GM20000 (cell line): ENCODE results near the gene ANKMY1.
"Not testable (repeated sequence)": the region's sequence is repeated elsewhere in the genome, so short reads cannot be mapped to it uniquely, and the experiment has no call there.

Experiments used
- DNase-seq: peaks from one replicate; pipeline ENCODE4 v3.0.0; 2012; ENCODE audit warnings: low spot score
- TF ChIP-seq, protein P1 (sequence below): IDR thresholded peaks from 2 replicates; pipeline ENCODE4 v1.5.1; 2012; ENCODE audit warnings: mild to moderate bottlenecking, control low read depth; ENCODE audit errors: extremely low read depth, missing control alignments

ANKMY1 gene

DNA sequence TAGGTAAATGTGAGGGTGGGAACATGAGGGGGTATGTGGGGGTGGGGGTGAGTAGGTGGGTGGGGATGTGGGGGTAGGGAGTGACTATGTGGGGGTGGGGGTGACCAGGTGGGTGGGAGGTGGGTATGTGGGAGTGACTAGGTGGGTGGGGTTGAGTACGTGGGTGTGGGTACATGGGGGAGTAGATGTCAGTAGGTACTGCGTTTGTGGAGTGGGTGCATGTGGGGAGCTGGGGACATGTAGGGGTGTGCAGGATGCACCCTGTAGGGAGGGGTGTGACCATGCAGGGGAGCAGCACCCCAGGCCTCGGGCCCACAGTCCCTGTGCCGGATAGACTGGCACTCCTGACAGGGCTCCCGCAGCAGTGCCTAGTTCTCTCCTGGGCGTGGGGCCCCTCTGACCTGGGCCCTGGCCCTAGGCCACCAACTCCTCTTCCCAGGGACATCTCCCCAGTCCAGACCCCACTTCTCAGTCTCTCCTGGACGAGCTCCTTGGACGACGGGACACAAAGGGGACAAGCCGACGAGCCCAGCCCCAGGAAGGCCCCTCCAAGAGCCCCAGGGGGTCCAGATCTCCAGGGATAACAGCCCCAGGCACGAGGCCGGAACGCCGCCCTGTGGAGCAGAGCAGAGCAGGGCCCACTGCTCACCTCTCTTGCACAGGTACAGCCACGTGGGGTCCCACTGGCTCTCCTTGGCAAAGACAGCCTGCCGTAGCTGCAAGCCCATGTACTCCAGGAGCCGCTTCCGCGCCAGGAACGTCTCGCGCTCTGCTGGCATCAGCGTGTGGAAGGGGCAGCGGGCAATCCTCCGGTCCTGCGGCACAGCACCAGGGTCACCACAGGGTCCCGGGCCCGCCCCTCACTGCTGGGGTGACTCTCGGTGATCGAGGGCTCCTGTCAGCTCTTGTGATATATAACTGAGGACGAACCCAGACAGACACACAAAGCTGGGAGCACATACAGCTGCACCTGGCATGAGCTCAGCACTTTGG, 58.2 kb downstream of the ANKMY1 start:
- TF ChIP-seq, protein P1, sequence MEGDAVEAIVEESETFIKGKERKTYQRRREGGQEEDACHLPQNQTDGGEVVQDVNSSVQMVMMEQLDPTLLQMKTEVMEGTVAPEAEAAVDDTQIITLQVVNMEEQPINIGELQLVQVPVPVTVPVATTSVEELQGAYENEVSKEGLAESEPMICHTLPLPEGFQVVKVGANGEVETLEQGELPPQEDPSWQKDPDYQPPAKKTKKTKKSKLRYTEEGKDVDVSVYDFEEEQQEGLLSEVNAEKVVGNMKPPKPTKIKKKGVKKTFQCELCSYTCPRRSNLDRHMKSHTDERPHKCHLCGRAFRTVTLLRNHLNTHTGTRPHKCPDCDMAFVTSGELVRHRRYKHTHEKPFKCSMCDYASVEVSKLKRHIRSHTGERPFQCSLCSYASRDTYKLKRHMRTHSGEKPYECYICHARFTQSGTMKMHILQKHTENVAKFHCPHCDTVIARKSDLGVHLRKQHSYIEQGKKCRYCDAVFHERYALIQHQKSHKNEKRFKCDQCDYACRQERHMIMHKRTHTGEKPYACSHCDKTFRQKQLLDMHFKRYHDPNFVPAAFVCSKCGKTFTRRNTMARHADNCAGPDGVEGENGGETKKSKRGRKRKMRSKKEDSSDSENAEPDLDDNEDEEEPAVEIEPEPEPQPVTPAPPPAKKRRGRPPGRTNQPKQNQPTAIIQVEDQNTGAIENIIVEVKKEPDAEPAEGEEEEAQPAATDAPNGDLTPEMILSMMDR: no peak
- no peak for DNase-seq

DNA sequence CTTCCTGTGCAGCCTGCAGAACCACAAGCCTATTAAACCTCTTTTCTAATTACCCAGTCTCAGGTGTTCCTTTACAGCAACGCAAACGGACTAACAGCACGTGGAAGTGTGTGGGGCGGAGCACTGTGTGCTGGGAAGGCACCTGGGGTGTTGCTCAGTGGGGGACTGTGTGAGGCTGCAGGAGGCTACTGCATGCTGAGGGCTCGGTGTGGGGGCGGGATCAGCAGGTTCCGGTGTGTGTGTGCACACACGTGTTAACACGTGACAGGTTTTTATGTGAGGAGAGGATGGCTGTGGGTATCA, 58.9 kb downstream of the ANKMY1 start:
- DNase-seq: no peak
- TF ChIP-seq, protein P1: no peak

DNA sequence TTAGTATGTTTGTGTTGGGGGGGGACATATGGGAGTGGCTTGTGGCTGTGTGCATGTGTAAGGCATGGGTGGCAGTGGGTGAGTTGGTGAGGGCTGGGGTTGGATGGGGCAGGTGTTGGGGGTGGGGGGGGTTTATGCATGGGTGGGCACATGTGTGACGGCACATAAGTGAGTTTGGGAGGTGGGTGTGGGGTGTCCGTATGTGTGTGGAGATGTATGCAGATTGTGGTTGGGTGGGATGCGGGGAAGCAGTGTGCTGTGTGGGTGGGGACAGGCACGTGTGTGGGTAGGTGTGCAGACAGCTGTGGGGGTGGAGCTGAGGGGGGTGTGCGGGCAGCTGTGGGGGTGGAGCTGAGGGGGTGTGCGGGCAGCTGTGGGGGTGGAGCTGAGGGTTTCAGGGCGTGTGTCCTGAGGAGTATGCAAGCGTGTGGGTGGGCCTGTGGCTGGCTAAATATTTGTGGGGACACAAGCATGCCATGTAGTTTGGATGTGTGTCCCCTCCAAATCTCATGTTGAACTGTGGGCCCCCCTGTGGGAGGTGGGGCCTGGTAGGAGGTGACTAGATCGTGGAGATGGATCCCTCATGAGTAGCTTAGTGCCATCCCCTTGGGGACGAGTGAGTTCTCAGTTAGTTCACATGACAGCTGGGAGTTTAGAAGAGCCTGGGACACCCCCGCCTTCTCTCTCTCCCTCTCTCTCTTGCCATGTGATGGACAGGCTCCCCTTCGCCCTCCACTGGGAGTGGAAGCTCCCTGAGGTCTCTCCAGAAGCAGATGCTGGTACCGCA, 59.4 kb downstream of the ANKMY1 start:
- no peak for DNase-seq
- TF ChIP-seq, protein P1: no peak

DNA sequence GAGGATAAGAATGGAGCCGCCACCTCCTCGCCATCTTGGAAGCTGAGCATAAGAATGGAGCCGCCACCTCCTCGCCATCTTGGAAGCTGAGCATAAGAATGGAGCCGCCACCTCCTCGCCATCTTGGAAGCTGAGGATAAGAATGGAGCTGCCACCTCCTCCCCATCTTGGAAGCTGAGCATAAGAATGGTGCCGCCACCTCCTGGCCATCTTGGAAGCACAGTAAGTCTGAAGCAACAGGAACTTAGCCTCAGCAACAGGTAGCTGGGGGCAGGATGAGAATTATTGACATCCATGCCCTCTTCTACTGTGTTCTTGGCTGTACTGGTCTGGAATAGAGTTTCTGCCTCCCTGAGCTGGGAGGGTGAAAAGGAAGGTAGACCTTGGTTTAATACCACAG, 60.7 kb downstream of the ANKMY1 start:
- DNase-seq: not testable (repeated sequence)

DNA sequence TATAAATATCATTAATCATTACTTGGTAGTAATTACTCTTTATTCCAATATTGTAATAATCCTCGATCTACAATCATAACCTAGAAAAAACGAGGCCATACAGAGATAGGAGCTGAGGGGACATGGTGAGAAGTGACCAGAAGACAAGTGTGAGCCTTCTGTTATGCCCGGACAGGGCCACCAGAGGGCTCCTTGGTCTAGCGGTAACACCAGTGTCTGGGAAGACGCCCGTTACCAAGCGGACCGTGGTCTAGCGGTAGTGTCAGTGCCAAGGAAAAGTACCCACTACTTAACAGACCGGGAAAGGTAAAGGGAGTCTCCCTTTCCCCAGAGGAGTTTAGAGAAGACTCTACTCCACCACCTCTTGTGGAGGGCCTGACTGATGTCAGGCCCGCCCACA, 62.8 kb downstream of the ANKMY1 start:
- DNase-seq: not testable (repeated sequence)

DNA sequence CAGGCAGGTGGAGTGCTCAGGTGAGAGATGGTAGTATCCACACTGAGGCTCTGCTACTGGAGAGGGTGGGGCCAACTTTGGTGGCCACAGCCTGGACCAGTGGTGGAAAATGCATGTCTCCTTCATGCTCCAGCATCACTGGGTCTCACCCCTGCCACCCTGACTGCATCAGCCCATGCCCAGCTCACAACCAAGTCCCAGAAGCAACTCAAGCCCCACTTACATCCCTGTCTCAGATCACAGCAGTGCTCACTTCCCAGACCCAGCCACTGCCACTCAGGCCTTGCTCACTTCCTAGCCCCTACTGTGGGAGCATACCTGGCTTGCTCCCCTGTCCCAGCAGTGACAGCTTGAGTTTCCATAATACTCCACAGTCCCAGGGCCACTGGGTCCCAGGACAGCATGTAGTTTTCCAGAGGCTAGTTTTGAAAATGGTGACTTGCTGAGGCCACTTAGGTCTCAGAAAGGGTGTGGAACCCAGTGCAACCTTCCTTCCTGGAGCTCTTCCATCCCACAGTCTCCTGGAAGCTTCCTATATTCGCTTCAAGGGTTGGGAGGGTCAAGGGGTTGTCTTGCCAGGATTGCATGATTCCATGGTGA, 63.5 kb downstream of the ANKMY1 start:
- TF ChIP-seq, protein P1: no peak
- DNase-seq: no peak

DNA sequence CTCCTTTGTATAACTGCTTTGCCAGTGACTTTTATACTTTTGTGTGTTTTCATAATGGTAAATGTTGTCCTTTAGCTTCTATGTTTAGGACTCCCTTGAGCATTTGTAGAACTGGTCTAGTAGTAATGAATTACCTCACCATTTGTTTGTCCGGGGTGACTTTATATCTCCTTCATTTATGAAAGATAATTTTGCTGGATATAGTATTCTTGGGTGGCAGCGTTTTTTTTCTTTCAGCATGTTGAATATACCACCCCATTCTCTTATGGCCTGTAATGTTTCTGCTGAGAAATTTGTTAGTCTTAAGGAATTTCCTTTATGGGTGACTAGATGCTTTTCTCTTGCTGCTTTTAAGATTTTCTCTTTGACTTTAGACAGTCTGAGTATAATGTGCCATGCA, 66.3 kb downstream of the ANKMY1 start:
- TF ChIP-seq, protein P1: no peak

DNA sequence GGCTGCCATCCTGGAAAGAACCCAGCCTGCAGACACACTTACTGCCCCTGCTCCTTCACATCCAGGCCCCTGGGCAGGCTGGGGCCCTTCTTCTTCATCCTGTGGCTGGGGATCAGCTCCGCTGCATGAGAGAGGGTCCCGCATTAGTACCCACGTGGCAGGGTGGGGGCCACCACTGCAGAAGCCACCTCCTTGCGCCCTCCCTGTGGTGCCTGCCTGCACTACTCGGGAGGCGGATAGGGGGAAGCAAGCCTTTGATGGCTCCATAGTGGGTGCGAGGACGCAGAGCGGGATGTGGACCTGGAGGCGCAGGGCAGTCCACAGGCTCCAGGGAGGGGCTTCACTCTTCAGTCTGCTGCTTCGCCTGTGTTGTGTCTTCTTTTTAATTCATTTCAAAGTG, 75.6 kb downstream of the ANKMY1 start:
- no peak for DNase-seq
- TF ChIP-seq, protein P1: no peak

More for the DNA sequence above, 66.3 kb downstream of the ANKMY1 start:
- no peak for DNase-seq
